K562 (cell line): ENCODE data around the gene TPK1.

Source experiments
- BRF2 ChIP-seq: IDR thresholded peaks from 3 replicates; pipeline ENCODE4 v1.6.1; 2011; ENCODE audit warnings: borderline replicate concordance, mild to moderate bottlenecking; ENCODE audit not compliant: insufficient read length, insufficient read depth
- CTCF ChIP-seq, 3 experiments: IDR thresholded peaks in 2 of 3; conservative IDR thresholded peaks in 1 of 3; 2 replicates each; pipeline ENCODE4 v1.5.1; 2011 to 2012; ENCODE audit warnings: low read length in 3 of 3, mild to moderate bottlenecking in 3 of 3, control low read depth in 2 of 3, improper control_type of control experiment in 1 of 3, inconsistent platforms in 1 of 3, low read depth in 1 of 3, mixed read lengths in 1 of 3, moderate library complexity in 1 of 3; ENCODE audit not compliant: insufficient read depth in 2 of 3
- EP300 ChIP-seq: IDR thresholded peaks from 2 replicates; pipeline ENCODE4 v1.6.1; 2012; ENCODE audit warnings: low read length, improper control_type of control experiment
- FOXA1 ChIP-seq: fragments of 450-650 bp; IDR thresholded peaks from 2 replicates; pipeline ENCODE4 v1.6.1; 2016; ENCODE audit warnings: mild to moderate bottlenecking, borderline replicate concordance
- GABPA ChIP-seq: fragments of 200-800 bp; sonication (Bioruptor generic); conservative IDR thresholded peaks from 2 replicates; pipeline ENCODE4 v1.6.1; 2016; ENCODE audit warnings: low read depth, missing genetic modification characterization, missing compliant biosample characterization
- SPI1 ChIP-seq: IDR thresholded peaks from 2 replicates; pipeline ENCODE4 v1.6.1; 2011; ENCODE audit warnings: low read depth, low read length, control low read depth, borderline replicate concordance
- TCF7L2 ChIP-seq: fragments of 150-350 bp; IDR thresholded peaks from 2 replicates; pipeline ENCODE4 v1.6.1; 2016; ENCODE audit warnings: low read depth, mild to moderate bottlenecking, low read length, moderate library complexity
- ZBTB17 ChIP-seq: fragments of 450-650 bp; formaldehyde crosslinking; IDR thresholded peaks from 2 replicates; pipeline ENCODE4 v1.4.0; 2020; ENCODE audit warnings: mild to moderate bottlenecking
- ZNF407 ChIP-seq: fragments of 450-650 bp; IDR thresholded peaks from 2 replicates; pipeline ENCODE4 v1.6.1; 2016; ENCODE audit warnings: low read depth
- TF ChIP-seq, protein P1 (sequence below), 2 experiments: fragments of 450-650 bp; formaldehyde crosslinking in 1 of 2; IDR thresholded peaks; 2 replicates each; pipeline versions ENCODE4 v1.4.0 to v1.6.1; 2014 to 2020; ENCODE audit warnings: mild to moderate bottlenecking in 2 of 2, borderline replicate concordance in 1 of 2, low read depth in 1 of 2

DNA sequence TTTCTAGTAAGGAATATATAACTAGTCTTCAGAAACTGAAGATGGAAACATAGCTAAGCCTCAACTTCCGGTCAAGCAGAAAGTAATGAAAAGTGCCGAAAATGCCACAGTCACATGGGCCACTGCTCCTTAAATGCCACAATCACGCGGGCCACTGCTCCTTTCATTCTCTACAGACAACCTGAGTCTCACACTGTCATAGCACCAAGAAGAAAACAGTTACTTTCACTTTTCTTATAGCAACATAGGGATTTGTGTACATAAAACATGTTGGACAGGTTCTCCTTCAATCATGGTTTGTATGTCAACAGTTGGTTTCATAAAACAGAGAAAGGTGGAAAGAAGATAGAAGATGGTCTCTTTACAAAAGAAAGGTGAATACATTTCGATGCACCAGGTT is 383.8 kb downstream of the TPK1 start:
- TF ChIP-seq GABPA (tag) = no peak
- TF ChIP-seq FOXA1 = no peak
- TF ChIP-seq TCF7L2 = no peak
- TF ChIP-seq EP300 = no peak
- no peak for TF ChIP-seq ZNF407
- TF ChIP-seq ZBTB17 = no peak
- TF ChIP-seq SPI1 = no peak
- no peak for TF ChIP-seq CTCF (IDR thresholded peaks at IDR 0.05 in 2 of 3, conservative IDR thresholded peaks at IDR 0.05 in 1 of 3; ENCODE audit: insufficient read depth in 2 of 3, low read depth in 1 of 3, low read length in 3 of 3)
- TF ChIP-seq, protein P1, sequence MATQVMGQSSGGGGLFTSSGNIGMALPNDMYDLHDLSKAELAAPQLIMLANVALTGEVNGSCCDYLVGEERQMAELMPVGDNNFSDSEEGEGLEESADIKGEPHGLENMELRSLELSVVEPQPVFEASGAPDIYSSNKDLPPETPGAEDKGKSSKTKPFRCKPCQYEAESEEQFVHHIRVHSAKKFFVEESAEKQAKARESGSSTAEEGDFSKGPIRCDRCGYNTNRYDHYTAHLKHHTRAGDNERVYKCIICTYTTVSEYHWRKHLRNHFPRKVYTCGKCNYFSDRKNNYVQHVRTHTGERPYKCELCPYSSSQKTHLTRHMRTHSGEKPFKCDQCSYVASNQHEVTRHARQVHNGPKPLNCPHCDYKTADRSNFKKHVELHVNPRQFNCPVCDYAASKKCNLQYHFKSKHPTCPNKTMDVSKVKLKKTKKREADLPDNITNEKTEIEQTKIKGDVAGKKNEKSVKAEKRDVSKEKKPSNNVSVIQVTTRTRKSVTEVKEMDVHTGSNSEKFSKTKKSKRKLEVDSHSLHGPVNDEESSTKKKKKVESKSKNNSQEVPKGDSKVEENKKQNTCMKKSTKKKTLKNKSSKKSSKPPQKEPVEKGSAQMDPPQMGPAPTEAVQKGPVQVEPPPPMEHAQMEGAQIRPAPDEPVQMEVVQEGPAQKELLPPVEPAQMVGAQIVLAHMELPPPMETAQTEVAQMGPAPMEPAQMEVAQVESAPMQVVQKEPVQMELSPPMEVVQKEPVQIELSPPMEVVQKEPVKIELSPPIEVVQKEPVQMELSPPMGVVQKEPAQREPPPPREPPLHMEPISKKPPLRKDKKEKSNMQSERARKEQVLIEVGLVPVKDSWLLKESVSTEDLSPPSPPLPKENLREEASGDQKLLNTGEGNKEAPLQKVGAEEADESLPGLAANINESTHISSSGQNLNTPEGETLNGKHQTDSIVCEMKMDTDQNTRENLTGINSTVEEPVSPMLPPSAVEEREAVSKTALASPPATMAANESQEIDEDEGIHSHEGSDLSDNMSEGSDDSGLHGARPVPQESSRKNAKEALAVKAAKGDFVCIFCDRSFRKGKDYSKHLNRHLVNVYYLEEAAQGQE (IDR thresholded peaks at IDR 0.05; ENCODE audit: borderline replicate concordance) = no peak
- TF ChIP-seq, protein P1 (CRISPR knock-in tag; IDR thresholded peaks at IDR 0.05; ENCODE audit: low read depth) = no peak
- no peak for TF ChIP-seq BRF2
